HepG2 (cell line): ENCODE measurements around the gene FAM162B. TPM values are rescaled to one million over a fixed set of nuclear protein-coding genes. Genes with fewer than 3 reads are reported as not detected.
A peak's percentile ranks its signal among the peaks of the same experiment; 100 is the strongest.

Experiments
- GABPB1 ChIP-seq: IDR thresholded peaks from 2 replicates; pipeline ENCODE4 v1.6.1; 2016; ENCODE audit warnings: mild to moderate bottlenecking, missing genetic modification reagents, moderate library complexity, missing compliant biosample characterization
- GZF1 ChIP-seq: sonication (generic); formaldehyde crosslinking; IDR thresholded peaks from 2 replicates; pipeline ENCODE4 v1.5.1; 2020; ENCODE audit warnings: mild to moderate bottlenecking, missing genetic modification reagents
- SMAD1 ChIP-seq: sonication (generic); formaldehyde crosslinking; IDR thresholded peaks from 2 replicates; pipeline ENCODE4 v1.4.0; 2020; ENCODE audit warnings: missing genetic modification reagents, low read depth, mild to moderate bottlenecking, borderline replicate concordance
- TBX3 ChIP-seq: fragments of 450-650 bp; IDR thresholded peaks from 2 replicates; pipeline ENCODE4 v1.6.1; 2017; ENCODE audit warnings: antibody characterized with exemption, mild to moderate bottlenecking, inconsistent platforms, borderline replicate concordance
- UBTF ChIP-seq: sonication (generic); formaldehyde crosslinking; IDR thresholded peaks from 2 replicates; pipeline ENCODE4 v1.4.0; 2020; ENCODE audit warnings: mild to moderate bottlenecking, missing genetic modification reagents
- ZNF790 ChIP-seq: sonication (generic); formaldehyde crosslinking; IDR thresholded peaks from 2 replicates; pipeline ENCODE4 v1.8.0; 2022; ENCODE audit warnings: missing genetic modification reagents, mild to moderate bottlenecking, borderline replicate concordance
- polyA plus RNA-seq, 8 experiments: library from polyadenylated mRNA; depleted of rRNA in 3 of 8; stranded (reverse) in 7 of 8; unstranded in 1 of 8; fragments of >200 nt; fragmentation: Illumina TruSeq in 4 of 8; extraction: Trizol in 4 of 8; gene quantifications; 2 replicates each; pipeline versions ENCODE4 v1.2.1 to v1.2.3, GENCODE V29; 2011 to 2016; ENCODE audit warnings: low read depth in 4 of 8, missing spikeins in 1 of 8, mixed read lengths in 1 of 8; ENCODE audit not compliant: insufficient read depth in 1 of 8
- total RNA-seq, 5 experiments: library from RNA; depleted of rRNA; stranded (reverse); fragments of >200 nt; fragmentation: Illumina TruSeq; extraction: Trizol; gene quantifications; 2 replicates each; pipeline ENCODE4 v1.2.3, GENCODE V29; 2016; ENCODE audit warnings: low read depth in 1 of 5
- TF ChIP-seq, protein P1 (sequence below): sonication (generic); formaldehyde crosslinking; IDR thresholded peaks from 2 replicates; pipeline ENCODE4 v1.8.1; 2023; ENCODE audit warnings: mild to moderate bottlenecking, moderate library complexity, missing genetic modification reagents
- TF ChIP-seq, protein P2 (sequence below), 2 experiments: sonication (generic) in 1 of 2; formaldehyde crosslinking in 1 of 2; IDR thresholded peaks; 2 replicates each; pipeline versions ENCODE4 v1.4.0 to v1.6.1; 2016 to 2020; ENCODE audit warnings: borderline replicate concordance in 1 of 2, low read depth in 1 of 2, mild to moderate bottlenecking in 1 of 2, missing genetic modification reagents in 1 of 2
- TF ChIP-seq, protein P3 (sequence below): sonication (generic); formaldehyde crosslinking; IDR thresholded peaks from 2 replicates; pipeline ENCODE4 v1.5.1; 2020; ENCODE audit warnings: missing genetic modification reagents, mild to moderate bottlenecking, borderline replicate concordance

FAM162B gene
- total and polyA plus RNA-seq, 2 of the 13 experiments (the other 11 are each of a cell fraction or from before 2014, with no cell fraction given), result not detected

DNA sequence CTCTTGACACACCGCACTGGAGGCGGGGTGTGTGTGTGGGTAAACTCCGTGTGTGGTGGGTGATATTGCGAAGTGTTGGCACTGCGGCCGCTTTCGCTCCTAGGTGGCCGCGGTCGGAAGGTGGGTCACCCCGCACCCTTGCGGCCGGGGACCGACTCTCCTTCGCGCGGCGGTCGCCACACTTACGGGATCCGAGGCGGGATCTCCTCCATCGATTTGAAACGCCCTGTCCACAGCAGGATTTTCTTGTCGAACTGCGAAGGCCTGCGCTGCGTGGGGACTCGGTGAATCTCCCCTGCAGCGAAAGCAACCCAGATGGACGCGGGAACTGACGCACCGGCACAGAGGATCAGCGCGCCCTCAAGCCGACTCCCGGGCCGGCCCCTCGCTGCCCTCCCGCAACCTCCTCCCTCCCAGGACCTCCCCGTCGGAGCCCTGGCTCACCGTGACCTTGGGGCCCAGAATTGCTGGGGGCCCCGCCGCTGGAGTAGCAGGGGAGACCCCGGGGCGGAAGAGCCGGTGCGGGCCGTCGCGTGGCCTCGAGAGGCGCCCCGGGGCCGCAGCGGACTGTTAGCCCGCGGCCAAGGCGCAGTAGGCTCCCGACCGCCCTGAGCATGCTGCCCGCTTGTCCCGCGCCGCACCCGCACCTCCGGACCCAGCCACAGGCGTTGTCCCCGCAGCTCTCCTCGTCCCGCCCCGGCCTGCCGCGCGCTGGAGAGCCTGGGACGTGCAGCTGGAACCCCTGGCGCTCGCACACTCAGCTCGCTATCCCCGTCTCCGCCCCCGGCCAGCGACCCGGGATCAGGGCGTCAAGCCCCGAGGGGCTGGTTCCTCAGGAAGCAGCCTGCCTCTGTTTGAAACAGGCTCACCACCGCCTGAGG lies at the start of gene FAM162B (continued):
- TF ChIP-seq, protein P1, sequence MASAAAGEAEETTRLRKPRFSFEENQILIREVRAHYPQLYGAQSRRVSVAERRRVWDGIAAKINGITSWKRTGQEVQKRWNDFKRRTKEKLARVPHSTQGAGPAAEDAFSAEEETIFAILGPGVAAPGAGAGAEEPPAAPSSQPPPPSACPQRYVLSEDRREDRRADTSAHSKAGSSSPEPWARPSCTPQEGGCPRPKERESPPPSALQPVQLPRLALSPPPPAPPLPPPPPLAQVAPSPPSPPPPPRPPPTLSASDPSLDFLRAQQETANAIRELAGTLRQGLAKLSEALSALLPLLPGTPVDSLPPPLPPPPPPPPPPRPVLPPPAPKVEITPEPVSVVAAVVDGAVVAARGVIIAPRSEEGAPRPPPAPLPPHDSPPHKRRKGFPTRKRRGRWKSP, result peak; percentile 45; the same call in 1 of the 2 replicates
- TF ChIP-seq TBX3 (no peak), UBTF (CRISPR knock-in tag) (peak; percentile 75), SMAD1 (CRISPR knock-in tag) (no peak), GZF1 (CRISPR knock-in tag) (no peak), GABPB1 (peak; percentile 34; the same call in 1 of the 2 replicates), ZNF790 (0 out of 2 replicates have a peak, but pooled peaks have one; percentile 47)
- TF ChIP-seq, protein P2, sequence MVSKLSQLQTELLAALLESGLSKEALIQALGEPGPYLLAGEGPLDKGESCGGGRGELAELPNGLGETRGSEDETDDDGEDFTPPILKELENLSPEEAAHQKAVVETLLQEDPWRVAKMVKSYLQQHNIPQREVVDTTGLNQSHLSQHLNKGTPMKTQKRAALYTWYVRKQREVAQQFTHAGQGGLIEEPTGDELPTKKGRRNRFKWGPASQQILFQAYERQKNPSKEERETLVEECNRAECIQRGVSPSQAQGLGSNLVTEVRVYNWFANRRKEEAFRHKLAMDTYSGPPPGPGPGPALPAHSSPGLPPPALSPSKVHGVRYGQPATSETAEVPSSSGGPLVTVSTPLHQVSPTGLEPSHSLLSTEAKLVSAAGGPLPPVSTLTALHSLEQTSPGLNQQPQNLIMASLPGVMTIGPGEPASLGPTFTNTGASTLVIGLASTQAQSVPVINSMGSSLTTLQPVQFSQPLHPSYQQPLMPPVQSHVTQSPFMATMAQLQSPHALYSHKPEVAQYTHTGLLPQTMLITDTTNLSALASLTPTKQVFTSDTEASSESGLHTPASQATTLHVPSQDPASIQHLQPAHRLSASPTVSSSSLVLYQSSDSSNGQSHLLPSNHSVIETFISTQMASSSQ (IDR thresholded peaks at IDR 0.05; ENCODE audit: low read depth), result no peak
- TF ChIP-seq, protein P2 (CRISPR knock-in tag; IDR thresholded peaks at IDR 0.05; ENCODE audit: borderline replicate concordance), result peak; percentile 39; the same call in 1 of the 2 replicates
- TF ChIP-seq, protein P3, sequence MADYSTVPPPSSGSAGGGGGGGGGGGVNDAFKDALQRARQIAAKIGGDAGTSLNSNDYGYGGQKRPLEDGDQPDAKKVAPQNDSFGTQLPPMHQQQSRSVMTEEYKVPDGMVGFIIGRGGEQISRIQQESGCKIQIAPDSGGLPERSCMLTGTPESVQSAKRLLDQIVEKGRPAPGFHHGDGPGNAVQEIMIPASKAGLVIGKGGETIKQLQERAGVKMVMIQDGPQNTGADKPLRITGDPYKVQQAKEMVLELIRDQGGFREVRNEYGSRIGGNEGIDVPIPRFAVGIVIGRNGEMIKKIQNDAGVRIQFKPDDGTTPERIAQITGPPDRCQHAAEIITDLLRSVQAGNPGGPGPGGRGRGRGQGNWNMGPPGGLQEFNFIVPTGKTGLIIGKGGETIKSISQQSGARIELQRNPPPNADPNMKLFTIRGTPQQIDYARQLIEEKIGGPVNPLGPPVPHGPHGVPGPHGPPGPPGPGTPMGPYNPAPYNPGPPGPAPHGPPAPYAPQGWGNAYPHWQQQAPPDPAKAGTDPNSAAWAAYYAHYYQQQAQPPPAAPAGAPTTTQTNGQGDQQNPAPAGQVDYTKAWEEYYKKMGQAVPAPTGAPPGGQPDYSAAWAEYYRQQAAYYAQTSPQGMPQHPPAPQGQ, result no peak
